HTR-8/SVneo (cell line): ENCODE measurements around the gene KMT5B.

Source experiments
- DNase-seq: peaks from one replicate; pipeline ENCODE4 v3.0.0; 2011; ENCODE audit warnings: low spot score, mixed read lengths; ENCODE audit not compliant: insufficient read length
- FAIRE-seq: peaks from 2 replicates; lab custom pipeline; 2011; peaks lifted over from hg19 to GRCh38; lab: Jason Lieb, UNC

The KMT5B gene

DNA sequence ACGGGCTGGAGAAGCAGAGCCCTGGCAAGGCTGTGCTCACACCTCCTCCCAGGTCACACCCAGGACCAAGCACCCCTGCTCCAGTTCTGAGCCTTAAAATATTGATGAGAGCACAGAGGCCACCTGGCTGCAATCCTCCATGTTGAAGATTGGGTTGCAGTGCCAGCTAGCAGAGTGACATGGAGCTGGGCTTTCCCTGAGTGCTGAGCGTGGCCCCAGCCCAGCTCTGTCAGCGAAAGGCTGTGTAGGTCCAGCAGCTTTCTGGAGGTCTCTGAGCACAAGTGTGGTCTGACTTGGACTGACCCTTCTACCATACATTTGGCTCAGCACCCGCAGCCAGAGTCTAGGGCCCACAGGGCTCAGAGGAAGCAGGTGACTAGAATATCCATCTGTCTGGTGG is 87.9 kb downstream of the KMT5B start:
- FAIRE-seq (no peak), DNase-seq (no peak)

- DNase-seq (no peak), FAIRE-seq (no peak)
Measured at GRCh38 chr11:68122936-68123539, 90.1 kb downstream of the KMT5B start.

DNA sequence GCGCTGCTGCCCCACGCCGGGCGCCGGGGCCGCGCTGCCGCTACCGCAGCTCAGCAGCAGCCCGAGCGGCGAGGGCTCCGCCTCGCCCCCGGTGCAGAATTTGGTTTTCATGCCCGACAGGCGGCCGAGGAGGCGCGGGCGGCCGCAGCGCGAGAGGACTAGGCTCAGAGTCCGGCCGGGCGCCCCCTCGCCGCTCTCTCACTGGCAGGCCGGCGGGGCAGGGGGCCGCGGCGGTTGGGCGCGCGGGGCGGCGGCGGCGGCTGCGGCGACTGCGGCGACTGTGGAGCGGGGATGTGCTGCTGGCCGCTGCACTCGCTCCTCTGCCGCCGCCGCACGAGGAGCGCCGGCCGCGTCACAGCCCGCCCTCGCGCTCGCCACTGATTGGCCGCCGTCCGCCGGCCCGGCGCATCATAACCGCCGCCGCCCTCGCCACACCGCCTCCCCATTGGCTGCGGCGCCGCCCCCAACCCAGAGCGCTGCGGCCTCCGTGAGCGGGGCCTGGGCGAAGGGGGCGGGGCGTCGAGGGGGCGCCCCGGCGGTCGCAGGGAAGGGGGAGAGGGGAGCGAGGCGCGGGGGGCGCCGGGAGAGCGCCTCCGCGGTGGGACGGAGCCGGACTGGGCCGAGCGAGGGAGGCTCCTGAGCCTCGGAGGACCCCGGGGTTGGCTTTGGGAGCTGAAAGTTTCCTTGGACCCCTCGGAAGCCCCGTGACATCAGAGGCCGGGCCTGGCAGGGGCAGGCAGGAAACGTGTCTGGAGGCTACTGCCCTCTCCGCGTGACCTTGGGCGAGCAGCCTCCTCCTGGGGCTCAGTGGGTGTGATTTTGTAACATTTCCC is 91.8 kb downstream of the KMT5B start, which contains the start of gene CHKA:
Gene CHKA (minus strand): TSS at position 322 of the 833 bp plus-strand sequence. CDS start 211 bp downstream, at position 111.
- peak; percentile 99 for FAIRE-seq
- peak; percentile 97 for DNase-seq

GRCh38 chr11:68120273-68121066 is 92.6 kb downstream of the KMT5B start:
- DNase-seq = peak; percentile 50
- no peak for FAIRE-seq

GRCh38 chr11:68118706-68119448 is 94.2 kb downstream of the KMT5B start:
- DNase-seq (no peak), FAIRE-seq (no peak)

- DNase-seq (no peak), FAIRE-seq (no peak)
Measured at GRCh38 chr11:68117853-68118470, 95.1 kb downstream of the KMT5B start.

DNA sequence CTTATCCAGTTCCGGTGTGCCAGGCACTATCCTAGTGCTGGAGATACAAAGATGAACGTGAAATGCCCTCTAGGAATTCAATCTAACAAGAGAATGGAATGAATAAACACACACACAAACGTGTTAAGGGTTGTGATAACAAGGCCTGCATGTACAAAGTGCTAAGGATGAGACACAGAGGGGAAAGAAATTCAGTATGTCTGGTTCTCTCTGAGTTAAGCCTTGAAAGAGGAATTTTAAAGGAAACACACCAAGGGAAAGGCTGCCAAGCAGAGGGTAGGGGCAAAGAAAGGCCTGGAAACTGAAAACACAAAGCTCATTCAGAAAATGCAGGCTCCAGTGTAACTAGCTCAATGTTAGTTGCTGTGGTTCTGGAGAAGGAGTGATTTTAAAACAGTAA is 96.1 kb downstream of the KMT5B start:
- no peak for DNase-seq
- FAIRE-seq = no peak

DNA sequence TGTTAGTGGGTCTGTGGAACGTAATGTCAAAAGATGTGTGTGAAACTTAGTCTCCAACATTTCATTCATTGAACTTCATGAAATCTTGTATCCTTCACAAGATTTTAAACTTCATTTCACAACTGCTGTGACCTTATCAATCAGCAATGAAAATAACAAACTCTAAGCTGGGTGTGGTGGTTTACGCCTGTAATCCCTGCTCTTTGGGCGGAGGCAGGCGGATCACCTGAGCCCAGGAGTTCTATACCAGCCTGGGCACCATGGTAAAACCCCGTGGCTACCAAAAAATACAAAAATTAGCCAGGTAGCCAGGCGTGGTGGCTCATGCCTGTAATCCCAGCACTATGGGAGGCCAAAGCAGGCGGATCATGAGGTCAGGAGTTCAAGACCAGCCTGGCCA is 97.0 kb downstream of the KMT5B start:
- no peak for DNase-seq

DNA sequence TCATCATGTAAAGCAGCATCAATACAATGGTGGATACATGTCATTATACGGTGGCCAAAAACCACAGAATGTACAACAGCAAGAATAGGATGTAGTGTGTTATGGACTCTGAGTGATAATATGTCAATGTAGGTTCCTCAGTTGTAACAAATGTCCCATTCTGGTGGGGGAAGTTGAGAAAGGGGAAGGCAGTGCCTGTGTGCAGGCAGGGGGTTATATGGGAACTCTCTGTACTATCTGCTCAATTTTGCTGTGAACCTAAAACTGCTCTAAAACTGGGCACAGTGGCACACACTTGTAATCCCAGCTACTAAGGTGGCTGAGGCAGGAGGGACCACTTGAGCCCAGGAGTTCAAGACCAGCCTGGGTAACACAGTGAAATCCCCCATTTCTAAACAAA is 97.8 kb downstream of the KMT5B start:
- DNase-seq (no peak), FAIRE-seq (peak; percentile 9)

More for the DNA sequence above, 97.0 kb downstream of the KMT5B start:
- no peak for FAIRE-seq

GRCh38 chr11:68113986-68114385 is 99.1 kb downstream of the KMT5B start:
- DNase-seq (no peak), FAIRE-seq (no peak)

DNA sequence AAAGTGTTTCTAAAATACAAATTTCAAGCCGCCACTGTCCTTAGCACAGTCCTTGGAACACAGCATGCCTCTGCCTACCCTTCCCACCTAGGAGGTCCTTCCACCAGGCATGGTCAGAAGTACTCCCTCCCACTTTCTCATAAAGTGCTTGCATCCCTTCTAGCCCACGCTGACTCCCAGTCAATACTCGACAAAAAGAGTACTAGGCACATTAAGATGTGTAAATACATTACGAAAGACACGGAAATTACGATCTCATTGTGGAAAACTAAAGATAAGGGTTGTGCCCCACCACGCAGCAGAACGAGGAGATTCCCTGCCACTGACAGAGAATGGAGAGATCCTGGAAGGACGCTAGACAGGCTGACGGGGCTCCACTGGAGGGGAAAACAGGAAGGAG is 105.4 kb downstream of the KMT5B start:
- no peak for FAIRE-seq
- DNase-seq = no peak

GRCh38 chr11:68106165-68106940 is 106.7 kb downstream of the KMT5B start:
- FAIRE-seq = no peak
- DNase-seq = no peak
